PC-3 (cell line): ENCODE data around the gene SPATA7. TPM values are rescaled to one million over a fixed set of nuclear protein-coding genes. Genes with fewer than 3 reads are reported as not detected.

ENCODE experiments used
- ATAC-seq: fragments of 200-7000 bp; cut with Tn5 transposase; 2 replicates; pipeline ENCODE4 v1.9.1; 2020; ENCODE audit warnings: mild to moderate bottlenecking, moderate library complexity
- BruUV-seq: library from RNA; stranded (reverse); fragments of 400-500 nt; replicated peaks from 2 replicates; lab custom pipeline; 2021; lab: Mats Ljungman, UMichigan
- CTCF ChIA-PET: fragments of 300-600 bp; sonication (Branson Sonifier 250); formaldehyde crosslinking; loops from one replicate; lab custom pipeline; 2022; ENCODE audit warnings: antibody characterized with exemption; lab: Charles Lee
- POLR2A ChIA-PET: fragments of 300-600 bp; sonication (Branson Sonifier 250); formaldehyde crosslinking; loops from one replicate; lab custom pipeline; 2022; ENCODE audit warnings: antibody characterized with exemption; ENCODE audit not compliant: unreplicated experiment; lab: Charles Lee
- DNase-seq: peaks from one replicate; pipeline ENCODE4 v3.0.0-alpha.2; 2015
- H2AFZ ChIP-seq: fragments of 300-600 bp; sonication (generic); 2 replicates; pipeline ENCODE4 v1.6.0; 2016; ENCODE audit warnings: antibody characterized with exemption, low read length
- H3F3A ChIP-seq: fragments of 300-600 bp; sonication (generic); one replicate; pipeline ENCODE4 v1.6.0; 2017; ENCODE audit warnings: antibody characterized with exemption, low read length, control low read depth, mild to moderate bottlenecking; ENCODE audit not compliant: unreplicated experiment
- H3K27ac ChIP-seq: fragments of 300-600 bp; sonication (generic); 2 replicates; pipeline ENCODE4 v1.5.1; 2016; ENCODE audit warnings: mild to moderate bottlenecking, low read length
- H3K27me3 ChIP-seq: fragments of 300-600 bp; sonication (generic); 2 replicates; pipeline ENCODE4 v1.6.1; 2016; ENCODE audit warnings: low read length, mixed read lengths
- H3K36me3 ChIP-seq: fragments of 300-600 bp; sonication (generic); 2 replicates; pipeline ENCODE4 v1.6.1; 2016; ENCODE audit warnings: low read depth, mixed run types, low read length, mixed read lengths
- H3K4me1 ChIP-seq: fragments of 300-600 bp; sonication (generic); 2 replicates; pipeline ENCODE4 v1.5.1; 2016; ENCODE audit warnings: low read length; ENCODE audit not compliant: insufficient read depth
- H3K4me2 ChIP-seq: fragments of 300-600 bp; sonication (generic); 2 replicates; pipeline ENCODE4 v1.6.0; 2016; ENCODE audit warnings: low read length
- H3K4me3 ChIP-seq: fragments of 300-600 bp; sonication (generic); 2 replicates; pipeline ENCODE4 v1.5.1; 2016; ENCODE audit warnings: mild to moderate bottlenecking, low read length, mixed read lengths
- H3K79me2 ChIP-seq: fragments of 300-600 bp; sonication (generic); 2 replicates; pipeline ENCODE4 v1.6.1; 2017; ENCODE audit warnings: low read length, mixed read lengths
- H3K9ac ChIP-seq: fragments of 300-600 bp; sonication (generic); 2 replicates; pipeline ENCODE4 v1.6.0; 2016; ENCODE audit warnings: mild to moderate bottlenecking, low read length
- H3K9me2 ChIP-seq: fragments of 300-600 bp; sonication (generic); replicated peaks from 2 replicates; pipeline ENCODE4 v1.6.1; 2016; ENCODE audit warnings: mixed run types, low read length, mixed read lengths
- H3K9me3 ChIP-seq: fragments of 300-600 bp; sonication (generic); 2 replicates; pipeline ENCODE4 v1.6.1; 2016; ENCODE audit warnings: low read length, mixed read lengths
- H4K20me1 ChIP-seq: fragments of 300-600 bp; sonication (generic); 2 replicates; pipeline ENCODE4 v1.6.1; 2016; ENCODE audit warnings: low read length, mixed read lengths
- EZH2 ChIP-seq: fragments of 300-600 bp; sonication (generic); IDR thresholded peaks from one replicate; pipeline ENCODE4 v1.6.1; 2017; ENCODE audit warnings: antibody characterized with exemption, mild to moderate bottlenecking, low read length; ENCODE audit not compliant: unreplicated experiment
- EZH2phosphoT487 ChIP-seq: fragments of 300-600 bp; sonication (generic); IDR thresholded peaks from 2 replicates; pipeline ENCODE4 v1.6.1; 2018; ENCODE audit warnings: mild to moderate bottlenecking, antibody characterized with exemption, low read length, borderline replicate concordance
- intact Hi-C: fragments of 100-400 bp; cut with micrococcal nuclease; formaldehyde crosslinking; loops from 2 replicates; pipeline ENCODE4 v1.9.0; 2023
- total RNA-seq: library from RNA; depleted of rRNA; stranded (reverse); fragments of >200 nt; gene quantifications from 2 replicates; pipeline ENCODE4 v1.2.3, GENCODE V29; 2014
- TF ChIP-seq, protein P1 (sequence below): fragments of 300-600 bp; sonication (generic); conservative IDR thresholded peaks from 2 replicates; pipeline ENCODE4 v1.5.1; 2017; ENCODE audit warnings: antibody characterized with exemption, low read depth, mild to moderate bottlenecking, low read length

Gene SPATA7
- total RNA-seq, 1 experiment from 2014 or later, result 2.8 TPM

DNA sequence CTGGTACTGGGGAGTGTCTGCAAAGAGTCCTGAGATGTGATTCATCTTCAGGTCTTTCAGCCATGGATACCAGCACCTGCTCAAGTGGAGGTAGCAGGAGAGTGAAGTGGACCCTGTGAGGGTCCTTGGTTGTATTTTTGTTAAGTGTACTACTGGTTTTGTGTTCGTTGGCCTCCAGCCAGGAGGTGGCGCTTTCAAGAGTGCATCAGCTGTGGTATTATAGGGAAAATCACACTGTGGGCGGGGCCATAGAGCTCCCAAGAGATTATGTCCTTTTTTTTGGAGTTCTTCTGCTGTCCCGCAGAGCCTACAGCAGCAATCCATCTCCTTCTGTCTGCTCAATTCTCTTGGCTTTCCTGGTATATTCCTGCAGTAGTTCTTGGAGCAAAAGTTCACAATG lies 66.8 kb downstream of the SPATA7 start:
- H2AFZ ChIP-seq, result no peak overlapping the region
- H3K27me3 ChIP-seq, result no peaks in the 10 kb centered on the region
- ATAC-seq (no peak), DNase-seq (no peak)
- H4K20me1 ChIP-seq, result no peaks in the 10 kb centered on the region
- no peaks in the 10 kb centered on the region for H3K79me2 ChIP-seq
- no peak overlapping the region for H3K9ac ChIP-seq
- BruUV-seq, result no TSS peak
- ChIA-PET POLR2A (no interaction called here), CTCF (no interaction called here)
- no peak overlapping the region for H3K4me2 ChIP-seq
- H3K4me1 ChIP-seq, result no peaks in the 10 kb centered on the region
- H3F3A ChIP-seq, result no peaks in the 10 kb centered on the region
- TF ChIP-seq, protein P1, sequence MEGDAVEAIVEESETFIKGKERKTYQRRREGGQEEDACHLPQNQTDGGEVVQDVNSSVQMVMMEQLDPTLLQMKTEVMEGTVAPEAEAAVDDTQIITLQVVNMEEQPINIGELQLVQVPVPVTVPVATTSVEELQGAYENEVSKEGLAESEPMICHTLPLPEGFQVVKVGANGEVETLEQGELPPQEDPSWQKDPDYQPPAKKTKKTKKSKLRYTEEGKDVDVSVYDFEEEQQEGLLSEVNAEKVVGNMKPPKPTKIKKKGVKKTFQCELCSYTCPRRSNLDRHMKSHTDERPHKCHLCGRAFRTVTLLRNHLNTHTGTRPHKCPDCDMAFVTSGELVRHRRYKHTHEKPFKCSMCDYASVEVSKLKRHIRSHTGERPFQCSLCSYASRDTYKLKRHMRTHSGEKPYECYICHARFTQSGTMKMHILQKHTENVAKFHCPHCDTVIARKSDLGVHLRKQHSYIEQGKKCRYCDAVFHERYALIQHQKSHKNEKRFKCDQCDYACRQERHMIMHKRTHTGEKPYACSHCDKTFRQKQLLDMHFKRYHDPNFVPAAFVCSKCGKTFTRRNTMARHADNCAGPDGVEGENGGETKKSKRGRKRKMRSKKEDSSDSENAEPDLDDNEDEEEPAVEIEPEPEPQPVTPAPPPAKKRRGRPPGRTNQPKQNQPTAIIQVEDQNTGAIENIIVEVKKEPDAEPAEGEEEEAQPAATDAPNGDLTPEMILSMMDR, result no peak
- TF ChIP-seq EZH2 (no peak), EZH2phosphoT487 (no peak)
- no peaks in the 10 kb centered on the region for H3K9me3 ChIP-seq
- no peak overlapping the region for H3K27ac ChIP-seq
- H3K4me3 ChIP-seq, result no peak overlapping the region
- H3K9me2 ChIP-seq, result no peaks in the 10 kb centered on the region
- no peaks in the 10 kb centered on the region for H3K36me3 ChIP-seq
- intact Hi-C loops, result no loop called here

DNA sequence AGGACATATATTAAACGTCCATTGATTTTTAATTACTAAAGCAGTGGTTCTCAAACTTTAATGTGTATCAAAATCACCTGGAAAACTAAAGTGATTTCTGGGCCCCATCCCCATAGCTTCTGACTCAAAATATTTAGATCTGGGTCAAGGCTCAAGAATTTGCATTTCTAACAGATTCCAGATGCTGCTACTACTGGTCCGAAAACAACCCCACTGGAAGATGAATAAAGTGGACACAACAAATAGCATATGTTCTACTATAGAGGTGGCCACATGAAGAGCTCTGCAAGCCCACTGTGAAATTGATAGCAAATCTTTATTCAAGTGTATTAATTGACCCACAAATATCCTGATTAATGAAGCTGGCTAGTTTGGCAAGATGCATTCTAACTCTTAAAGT lies 69.4 kb downstream of the SPATA7 start:
- ATAC-seq (no peak), DNase-seq (no peak)
- Histone ChIP-seq H2AFZ (no peak overlapping the region), H3K9me2 (no peaks in the 10 kb centered on the region), H3K4me1 (no peaks in the 10 kb centered on the region), H3K27ac (no peak overlapping the region), H3K4me3 (no peak overlapping the region), H3K9ac (no peak overlapping the region), H3K36me3 (no peaks in the 10 kb centered on the region), H4K20me1 (no peaks in the 10 kb centered on the region), H3F3A (no peaks in the 10 kb centered on the region), H3K4me2 (no peak overlapping the region), H3K27me3 (no peaks in the 10 kb centered on the region), H3K9me3 (no peaks in the 10 kb centered on the region), H3K79me2 (no peaks in the 10 kb centered on the region)
- ChIA-PET CTCF (no interaction called here), POLR2A (no interaction called here)
- BruUV-seq, result no TSS peak
- intact Hi-C loops, result no loop called here
- TF ChIP-seq, protein P1, result no peak
- TF ChIP-seq EZH2 (no peak), EZH2phosphoT487 (no peak)

DNA sequence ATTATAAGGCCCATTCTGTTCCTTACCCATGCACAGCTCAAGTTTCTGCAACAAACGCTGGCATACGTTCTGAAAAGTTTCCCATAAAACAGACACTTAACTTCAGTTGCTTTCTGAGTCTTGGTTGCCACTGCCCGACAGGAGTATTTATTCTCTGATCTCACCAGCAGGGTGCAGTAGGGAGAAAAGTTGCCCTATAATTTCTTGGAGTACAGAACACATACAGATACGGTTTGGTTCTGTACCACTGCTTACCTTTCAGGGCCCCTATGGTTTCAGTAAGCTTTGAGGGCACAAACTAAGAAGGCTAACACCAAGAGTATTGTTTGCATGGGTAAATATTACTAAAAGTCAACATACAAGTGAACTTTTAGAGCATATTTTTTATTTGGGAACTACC lies 77.9 kb downstream of the SPATA7 start:
- DNase-seq (peak; percentile 64), ATAC-seq (peak; percentile 55)
- peaks cover 7% of the 10 kb centered on the region for H3K4me1 ChIP-seq
- H3K9me2 ChIP-seq, result no peaks in the 10 kb centered on the region
- no peaks in the 10 kb centered on the region for H4K20me1 ChIP-seq
- H3K36me3 ChIP-seq, result peaks cover 3% of the 10 kb centered on the region; the same call in 1 of the 2 replicates
- H3K79me2 ChIP-seq, result no peaks in the 10 kb centered on the region
- no TSS peak for BruUV-seq
- no peak for TF ChIP-seq EZH2
- TF ChIP-seq, protein P1, result peak; percentile 68
- intact Hi-C loops, result loop anchor here (10.0 kb wide), 1 partner anchor 449 kb away; no protein-coding TSS in a partner anchor
- no peak overlapping the region for H3K4me3 ChIP-seq
- H3K9me3 ChIP-seq, result no peaks in the 10 kb centered on the region
- H3K4me2 ChIP-seq, result no peak overlapping the region
- H3K9ac ChIP-seq, result no peak overlapping the region
- no peak overlapping the region for H2AFZ ChIP-seq
- POLR2A ChIA-PET, result interaction anchor here (0.5 kb wide), 1 partner anchor 14 kb away, joined by 4 read pairs; no protein-coding TSS in a partner anchor
- no peaks in the 10 kb centered on the region for H3F3A ChIP-seq
- no peaks in the 10 kb centered on the region for H3K27me3 ChIP-seq
- no peak overlapping the region for H3K27ac ChIP-seq
- CTCF ChIA-PET, result no interaction called here
